ENCODE results near the gene ELMO2.
"Not testable (repeated sequence)": the region's sequence is repeated elsewhere in the genome, so short reads cannot be mapped to it uniquely, and the experiment has no call there.

Gene ELMO2

DNA sequence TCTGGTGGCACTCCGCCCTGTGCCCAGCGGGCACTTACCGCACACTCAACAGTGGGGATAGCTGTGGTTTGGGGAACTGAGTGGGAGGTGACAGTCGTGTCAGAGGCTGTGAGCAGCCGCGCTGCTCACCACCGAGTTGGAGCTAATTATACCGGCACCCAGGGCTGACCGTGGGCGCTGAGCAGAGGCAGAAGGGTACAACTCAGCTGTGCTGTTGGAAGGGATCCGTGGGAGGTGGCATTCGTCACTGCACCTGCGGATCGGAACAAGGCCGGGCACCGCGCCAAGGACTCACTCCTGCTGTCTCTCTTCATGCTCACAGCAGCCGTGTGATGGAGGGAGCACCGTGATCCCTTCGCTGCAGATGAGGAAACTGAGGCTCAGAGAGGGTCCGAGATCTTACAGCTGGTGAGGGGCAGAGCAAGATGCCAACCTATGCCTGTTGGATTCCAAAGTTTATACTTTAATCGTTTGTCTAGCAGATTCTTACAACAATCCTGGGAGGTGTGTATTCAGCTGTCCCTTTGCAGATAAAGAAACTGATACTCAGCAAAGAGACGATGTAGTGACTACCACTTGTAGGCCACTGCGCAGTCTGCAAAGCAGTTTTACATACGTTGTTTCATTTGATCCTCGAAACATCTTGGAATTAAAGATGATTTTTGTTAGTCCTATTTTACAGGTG, 713 bp upstream of the ELMO2 start:
- DNase-seq (ENCODE audit: low read depth): peak; percentile 79

DNA sequence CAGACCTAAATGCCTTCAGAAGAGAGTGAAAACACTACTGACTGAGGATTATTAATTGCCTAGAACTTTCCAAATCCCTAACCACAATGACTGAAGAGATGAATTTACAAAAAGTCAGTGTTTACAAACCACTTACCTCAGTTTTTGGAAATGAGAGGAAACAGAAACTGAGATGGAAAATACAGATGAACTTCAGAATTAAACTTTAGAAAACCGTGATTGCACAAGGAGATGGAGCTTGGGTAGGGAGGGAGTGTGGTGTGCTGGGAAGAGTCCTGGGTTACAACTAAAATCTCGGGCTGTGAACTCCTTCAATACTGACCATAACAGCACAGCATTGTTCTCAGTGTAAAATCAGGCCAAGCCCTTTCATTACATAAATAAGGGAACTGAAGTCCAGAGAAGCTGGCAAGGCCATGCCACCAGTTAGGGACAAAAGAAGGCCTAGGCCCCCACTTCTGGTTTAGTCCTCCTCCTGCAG, 4.0 kb downstream of the ELMO2 start:
- DNase-seq (ENCODE audit: low read depth): no peak

GRCh38 chr20:46401478-46401860, 4.9 kb downstream of the ELMO2 start:
- DNase-seq (ENCODE audit: low read depth): no peak

GRCh38 chr20:46400828-46401477, 5.5 kb downstream of the ELMO2 start:
- peak; percentile 9 for DNase-seq (ENCODE audit: low read depth)

DNA sequence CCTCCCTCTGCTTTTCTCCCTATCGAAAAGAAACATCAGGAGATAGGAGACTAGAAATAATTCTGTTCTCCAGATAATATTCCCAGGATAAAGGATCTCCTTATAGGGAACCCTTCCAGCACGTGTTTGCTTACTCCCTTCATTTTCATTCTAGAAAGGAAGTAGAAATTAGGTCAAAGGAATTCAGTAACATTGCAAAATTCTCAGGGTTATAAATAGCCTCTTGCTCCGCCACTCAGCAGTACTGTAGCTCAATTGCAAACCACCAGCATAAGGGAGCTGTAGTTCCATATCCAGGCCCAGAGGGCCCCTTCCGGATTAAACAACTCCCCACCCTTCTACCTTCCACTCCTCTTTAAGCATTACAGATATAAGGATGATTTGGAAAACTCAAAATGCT, 6.2 kb downstream of the ELMO2 start:
- DNase-seq (ENCODE audit: low read depth): no peak

GRCh38 chr20:46399401-46399800, 7.0 kb downstream of the ELMO2 start:
- no peak for DNase-seq (ENCODE audit: low read depth)

DNA sequence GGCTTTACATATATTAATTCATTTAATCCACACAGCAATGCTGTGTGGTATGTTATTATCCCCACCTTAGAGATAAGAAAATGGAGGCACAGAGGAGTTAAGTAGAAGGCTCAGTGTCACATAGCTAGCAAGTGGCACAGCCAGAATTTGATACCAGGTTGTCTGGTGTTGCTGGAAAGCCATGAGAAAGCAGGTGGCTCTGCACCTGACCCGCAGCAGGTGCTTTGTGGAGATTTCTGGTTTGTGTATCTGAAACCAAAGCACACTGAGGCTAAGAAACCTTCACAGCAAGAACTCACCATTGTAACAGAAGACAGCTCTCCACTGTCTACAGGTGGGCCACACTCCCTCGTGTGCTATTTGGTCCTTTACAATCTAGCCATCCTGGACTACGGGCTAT, 7.5 kb downstream of the ELMO2 start:
- DNase-seq (ENCODE audit: low read depth): no peak

DNA sequence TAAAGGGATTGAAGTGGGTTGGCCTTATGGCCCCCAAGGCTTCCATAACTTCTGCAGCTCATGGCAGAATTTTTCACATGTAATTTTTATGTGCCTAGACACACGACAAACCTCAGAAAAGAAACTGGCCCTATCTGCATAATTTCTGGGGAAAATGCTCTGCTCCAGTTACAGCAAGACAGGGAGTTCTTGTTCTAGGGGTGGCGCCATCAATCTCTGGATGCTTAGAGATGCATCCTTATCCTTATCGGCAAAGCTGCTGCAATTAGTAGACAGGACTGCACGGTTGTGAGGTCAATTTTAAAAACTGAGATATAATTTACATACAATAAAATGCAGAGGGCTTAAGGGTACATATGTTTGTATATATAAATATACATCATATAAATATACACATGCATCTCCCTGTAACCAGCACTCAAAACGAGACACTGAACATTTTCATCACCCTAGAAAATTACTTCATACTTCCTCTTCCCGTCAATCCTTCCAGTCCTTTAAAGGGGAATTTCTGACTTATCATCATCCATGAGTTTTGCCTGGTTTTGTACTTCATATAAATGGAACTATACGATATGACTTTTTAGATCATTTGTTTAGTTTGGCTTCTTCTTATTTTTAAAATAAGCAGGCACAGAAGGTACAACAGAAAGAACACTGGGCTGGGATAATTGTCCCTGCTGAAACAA, 10.2 kb downstream of the ELMO2 start:
- DNase-seq (ENCODE audit: low read depth): no peak

DNA sequence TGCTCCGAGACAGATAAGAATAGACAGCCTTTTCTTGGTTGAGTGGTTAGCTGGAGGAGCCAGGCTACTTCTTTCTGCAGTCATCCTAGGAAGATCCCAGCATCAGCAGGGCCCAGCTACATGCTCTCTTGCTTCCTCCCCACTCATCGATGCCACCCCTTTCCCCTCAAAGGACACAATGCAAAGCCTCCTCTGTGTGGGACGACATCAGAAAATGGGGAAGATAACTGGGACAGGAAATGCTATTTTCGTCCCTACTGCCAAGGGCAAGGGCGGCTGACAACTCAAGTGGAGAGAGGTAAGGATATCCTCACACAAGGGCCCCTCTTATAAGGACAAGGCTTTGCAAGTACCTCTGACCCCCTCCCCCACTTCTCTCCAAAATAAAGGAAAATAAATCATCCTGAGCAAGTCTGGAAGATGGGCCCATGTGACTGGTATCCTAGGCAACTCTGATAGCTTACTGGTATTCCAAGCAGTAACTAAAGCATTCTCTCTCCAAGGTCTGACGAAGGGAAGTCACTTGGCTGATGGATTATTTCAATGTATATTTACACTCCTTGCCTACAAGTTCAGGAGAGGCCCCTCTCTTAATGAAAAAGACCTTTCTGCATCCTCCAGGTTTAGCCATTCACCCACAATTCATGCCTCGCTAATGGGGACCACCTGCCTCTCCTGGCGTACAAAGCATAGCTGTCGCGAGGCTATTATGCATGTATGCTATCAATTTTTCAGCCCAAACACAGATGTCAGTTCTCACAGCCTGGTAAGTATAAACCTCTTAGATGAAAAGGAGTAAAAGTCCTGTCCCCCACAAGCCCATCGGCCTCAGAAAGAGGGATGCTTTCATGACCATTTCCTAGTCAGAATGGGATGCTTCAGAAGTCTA, 11.3 kb downstream of the ELMO2 start:
- no peak for DNase-seq (ENCODE audit: low read depth)

DNA sequence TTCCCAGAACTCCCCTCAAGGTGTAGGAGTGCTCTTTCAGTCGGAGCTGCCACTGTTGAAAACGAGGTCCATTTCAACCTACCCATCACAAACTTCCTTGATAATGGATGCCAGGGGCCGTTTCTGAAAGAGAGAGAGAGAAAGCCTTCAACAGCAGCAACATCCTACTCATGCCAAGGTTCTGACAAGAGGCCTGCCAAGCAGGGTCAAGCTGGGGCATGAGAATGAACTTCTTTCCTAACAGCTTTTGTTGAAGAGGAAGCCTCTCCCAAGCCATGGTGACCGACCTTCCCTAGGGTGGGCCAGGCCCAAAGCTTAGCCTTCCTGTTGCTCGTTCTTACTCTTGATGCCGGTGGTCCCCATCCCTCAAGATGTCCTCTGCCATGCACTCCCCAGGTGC, 12.4 kb downstream of the ELMO2 start:
- DNase-seq (ENCODE audit: low read depth): no peak

GRCh38 chr20:46388937-46389336, 17.5 kb downstream of the ELMO2 start:
- no peak for DNase-seq (ENCODE audit: low read depth)

GRCh38 chr20:46388201-46388836, 18.1 kb downstream of the ELMO2 start:
- DNase-seq (ENCODE audit: low read depth): no peak

GRCh38 chr20:46387054-46387453, 19.4 kb downstream of the ELMO2 start:
- DNase-seq (ENCODE audit: low read depth): not testable (repeated sequence)

DNA sequence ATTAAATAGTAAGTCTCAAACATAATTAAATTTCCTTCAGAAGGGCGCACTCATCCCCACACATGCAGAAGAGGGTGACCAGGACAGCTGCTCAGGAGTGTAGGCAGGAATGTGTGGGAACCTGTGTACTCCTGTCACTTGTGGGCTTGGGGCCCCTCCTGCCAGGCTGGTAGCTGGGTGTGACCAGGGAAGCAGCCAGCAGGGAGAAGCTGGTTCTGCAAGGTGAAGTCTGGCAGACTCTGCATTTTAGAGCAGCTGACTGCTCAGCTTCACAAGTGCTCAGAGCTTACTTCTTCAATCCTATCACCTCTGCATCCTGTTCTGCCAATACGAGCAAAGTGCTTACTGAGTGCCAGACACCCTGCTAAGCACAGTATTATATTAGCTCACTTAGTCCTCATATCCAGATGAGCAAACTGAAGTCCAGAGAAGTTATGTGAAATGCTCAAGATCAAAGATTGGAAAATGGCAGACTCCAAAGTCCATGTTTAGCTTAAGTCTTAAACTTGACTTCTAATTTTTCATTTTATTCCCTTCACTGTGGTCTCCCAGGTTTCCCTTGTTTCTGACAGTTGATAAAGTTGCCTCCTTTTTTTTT, 27.9 kb downstream of the ELMO2 start:
- no peak for DNase-seq (ENCODE audit: low read depth)

DNA sequence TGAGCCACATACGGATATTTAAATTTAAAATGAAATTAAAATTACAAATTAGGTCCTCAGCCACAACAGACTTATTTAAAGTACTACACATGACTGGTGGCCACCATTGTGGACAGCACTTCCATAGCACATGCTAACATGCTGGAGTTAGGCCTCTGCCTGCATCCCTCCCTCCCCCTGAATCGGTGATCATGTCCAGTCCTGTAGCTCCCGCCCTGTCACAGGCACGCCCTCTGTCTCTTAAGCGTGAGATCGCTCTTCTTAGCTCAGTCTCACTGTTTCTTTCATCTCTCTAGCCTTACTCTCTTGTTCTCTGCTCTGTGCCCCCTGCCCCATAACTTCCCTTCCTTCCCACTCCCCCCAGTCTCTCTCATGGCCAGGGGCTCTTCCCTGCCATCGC, 28.9 kb downstream of the ELMO2 start:
- DNase-seq (ENCODE audit: low read depth): no peak

GRCh38 chr20:46376196-46376785, 30.1 kb downstream of the ELMO2 start:
- no peak for DNase-seq (ENCODE audit: low read depth)

DNA sequence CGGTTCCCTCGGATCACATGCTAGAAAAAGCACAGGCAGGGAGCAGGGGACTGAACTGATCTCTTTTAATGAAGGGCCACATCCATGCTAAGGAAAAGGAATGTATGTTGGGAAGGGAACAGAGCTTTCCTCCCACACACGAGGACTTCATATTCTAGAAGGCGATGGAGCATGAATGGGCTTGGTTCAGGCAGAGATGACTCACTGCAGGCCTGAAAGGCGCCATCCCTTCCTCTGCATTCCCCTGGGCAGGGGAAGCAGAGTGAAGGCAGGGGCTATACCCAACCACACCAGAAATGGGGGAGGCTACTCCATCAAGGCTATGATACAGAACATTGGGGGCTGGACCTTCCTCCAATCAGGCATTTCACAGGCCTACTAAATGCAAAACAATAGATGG, 30.6 kb downstream of the ELMO2 start:
- DNase-seq (ENCODE audit: low read depth): no peak

GRCh38 chr20:46374383-46374782, 32.0 kb downstream of the ELMO2 start:
- DNase-seq (ENCODE audit: low read depth): no peak

GRCh38 chr20:46371656-46372055, 34.8 kb downstream of the ELMO2 start:
- DNase-seq (ENCODE audit: low read depth): no peak

GRCh38 chr20:46368902-46369268, 37.5 kb downstream of the ELMO2 start:
- DNase-seq (ENCODE audit: low read depth): no peak
